GM21528 (cell line): Measurements from ENCODE around the gene LATS2.

ENCODE experiments used
- ATAC-seq: cut with Tn5 transposase; IDR thresholded peaks from one replicate; pipeline ENCODE4 v1.9.1; 2021; ENCODE audit warnings: mild to moderate bottlenecking, moderate library complexity; ENCODE audit not compliant: unreplicated experiment, low FRiP score

LATS2 gene

GRCh38 chr13:20995245-20995838, 66.0 kb downstream of the LATS2 start:
- ATAC-seq: no peak

- ATAC-seq: no peak
These were observed 67.0 kb downstream of the LATS2 start for GRCh38 chr13:20994441-20994821.

DNA sequence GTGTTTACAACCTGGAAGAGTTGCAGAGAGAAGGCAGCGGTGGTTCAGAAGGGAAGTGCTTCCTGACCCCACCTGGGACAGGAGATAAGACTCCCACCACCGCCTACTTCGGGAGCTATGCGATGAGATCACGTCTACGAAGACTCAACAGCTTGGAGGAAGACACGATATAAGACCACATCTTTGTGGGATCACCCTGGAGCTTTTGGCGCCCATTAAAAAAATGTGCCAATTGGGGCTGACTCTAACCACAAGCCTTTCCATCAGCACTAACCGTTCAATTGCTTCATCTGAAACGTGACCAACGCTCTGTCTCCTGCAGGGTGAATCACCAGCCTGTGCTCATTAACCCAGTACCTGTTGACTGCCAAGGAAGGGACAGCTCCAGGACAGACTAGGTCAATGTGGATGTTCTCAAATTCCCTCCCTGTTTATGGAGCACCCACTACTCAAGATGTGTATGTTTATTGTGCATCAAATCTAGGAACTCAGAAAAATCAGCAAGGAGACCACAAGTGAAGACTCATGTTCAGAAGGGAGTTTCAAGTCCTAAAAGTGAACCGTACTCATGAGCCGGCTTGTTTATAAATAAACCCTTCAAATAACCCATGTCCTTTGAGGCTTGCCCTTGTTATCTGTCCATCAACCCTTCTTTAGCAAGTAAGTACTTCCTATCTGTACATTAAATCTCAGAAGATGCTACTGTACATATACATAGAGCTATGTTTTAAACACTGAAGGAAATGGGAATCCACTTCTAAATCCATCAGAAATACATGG, 67.5 kb downstream of the LATS2 start:
- no peak for ATAC-seq

DNA sequence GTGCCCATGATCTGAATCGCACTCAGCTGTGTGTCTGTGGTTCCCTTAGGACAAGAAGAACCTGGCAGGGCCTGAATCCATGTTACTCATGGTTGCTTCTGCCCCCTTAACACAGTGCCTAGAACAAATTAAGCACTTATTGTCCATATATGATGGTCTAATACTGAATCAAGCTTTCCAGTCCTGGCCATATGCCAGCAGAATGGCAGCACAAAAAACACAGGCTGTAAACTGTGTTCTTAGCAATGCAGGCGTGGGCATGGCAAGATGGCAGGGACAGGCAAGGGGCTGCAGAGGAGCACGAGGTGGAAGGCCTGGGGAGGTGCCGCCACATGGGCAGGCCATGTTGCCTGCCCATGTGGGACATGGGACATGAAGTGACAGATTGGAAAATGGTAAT, 68.2 kb downstream of the LATS2 start:
- no peak for ATAC-seq

GRCh38 chr13:20991741-20992520, 69.5 kb downstream of the LATS2 start:
- no peak for ATAC-seq

DNA sequence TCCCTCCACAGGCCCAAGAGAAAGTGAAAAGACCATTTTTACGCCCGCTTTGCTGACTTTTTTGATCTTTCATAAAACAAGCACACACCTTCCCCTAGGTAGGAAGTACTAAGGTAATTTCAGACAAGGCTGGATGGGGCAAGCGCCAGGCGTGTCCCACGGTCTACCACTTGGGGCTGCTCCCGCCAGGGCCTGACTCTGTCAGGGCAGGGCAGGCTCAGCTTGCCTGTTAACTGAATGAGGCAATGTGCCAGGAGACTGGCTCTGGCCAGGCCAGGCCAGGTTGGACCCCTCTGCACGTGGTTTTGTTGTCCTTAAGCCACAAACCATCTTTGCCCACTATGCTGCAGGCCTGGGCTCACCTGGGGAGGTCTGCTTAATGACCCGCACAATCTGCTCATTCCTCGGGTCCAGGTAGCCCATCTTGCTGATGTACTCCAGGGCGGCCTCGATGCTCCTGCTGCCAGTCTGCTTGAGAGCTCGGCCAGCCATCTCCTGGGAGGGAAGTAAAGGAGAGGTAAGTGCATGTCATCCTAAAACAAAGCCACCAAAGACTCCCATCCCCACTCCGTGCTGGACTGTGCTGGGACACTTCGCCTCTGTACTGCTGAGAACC, 70.4 kb downstream of the LATS2 start:
- no peak for ATAC-seq

DNA sequence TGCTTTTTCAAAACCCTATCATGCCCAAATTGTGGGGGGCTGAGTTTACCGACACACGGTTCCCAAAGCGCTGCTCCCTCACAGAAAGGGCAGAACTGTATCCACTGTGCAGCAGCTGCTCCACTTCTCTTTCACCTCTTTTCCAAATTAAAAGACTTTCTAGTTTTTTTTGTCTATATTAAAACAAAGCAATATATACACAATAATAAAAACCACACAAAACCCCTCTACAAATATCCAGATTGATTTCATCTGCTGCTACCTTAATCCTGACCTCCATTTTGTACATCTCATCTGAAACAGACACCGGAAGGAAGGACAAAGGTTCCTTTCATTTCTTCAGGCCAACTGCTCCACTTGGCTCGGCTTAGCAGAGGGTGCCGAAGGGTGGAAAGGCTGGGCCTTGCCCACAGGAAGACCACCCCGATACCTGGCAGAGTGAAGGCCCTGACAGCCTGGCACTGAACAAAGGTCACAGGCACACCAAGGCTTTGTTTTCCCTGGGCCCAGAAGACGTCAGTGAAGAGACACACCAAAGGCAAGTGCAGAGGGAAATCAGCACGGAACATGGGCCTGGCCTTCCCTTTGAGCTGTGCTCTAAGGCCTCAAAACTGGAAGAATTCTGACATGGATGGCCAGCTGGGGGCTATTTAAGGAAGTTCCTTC, 71.6 kb downstream of the LATS2 start:
- no peak for ATAC-seq

DNA sequence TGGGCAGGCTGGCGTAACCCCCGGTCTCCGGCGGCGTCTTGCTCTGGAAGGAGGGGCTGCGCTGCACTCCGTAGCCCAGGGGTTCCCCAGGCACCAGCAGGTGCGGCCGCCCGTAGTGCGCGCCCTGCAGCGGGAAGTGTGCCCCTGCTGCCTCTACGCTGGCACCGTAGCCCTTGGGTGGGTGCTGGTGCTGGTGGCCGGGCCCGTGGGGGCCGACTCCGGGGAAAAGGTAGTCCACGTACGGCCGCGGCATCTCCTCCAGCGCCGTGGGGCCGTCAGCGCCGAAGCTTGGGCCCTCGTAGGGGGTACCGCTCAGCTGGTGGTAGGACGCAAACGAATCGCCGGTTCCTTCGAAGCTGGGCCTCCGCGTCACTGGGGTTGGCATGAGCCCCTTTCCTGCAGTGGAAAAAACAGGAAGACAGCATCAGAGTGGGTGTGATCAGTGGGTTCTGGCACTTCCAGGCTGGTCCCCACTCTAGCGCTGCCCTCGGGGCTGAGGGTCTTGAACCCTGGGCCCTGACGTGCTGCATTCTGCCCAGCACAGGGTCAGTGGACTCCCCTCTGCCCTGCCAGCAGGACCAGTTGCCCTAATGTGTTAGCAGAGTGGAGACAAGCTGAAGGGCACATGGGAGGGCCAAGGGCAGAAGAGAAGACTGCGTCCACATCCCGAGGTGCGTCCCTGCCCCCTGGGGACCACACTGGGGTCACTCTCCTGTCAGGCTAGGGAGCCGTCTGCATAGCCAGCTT, 72.3 kb downstream of the LATS2 start:
- ATAC-seq: no peak

DNA sequence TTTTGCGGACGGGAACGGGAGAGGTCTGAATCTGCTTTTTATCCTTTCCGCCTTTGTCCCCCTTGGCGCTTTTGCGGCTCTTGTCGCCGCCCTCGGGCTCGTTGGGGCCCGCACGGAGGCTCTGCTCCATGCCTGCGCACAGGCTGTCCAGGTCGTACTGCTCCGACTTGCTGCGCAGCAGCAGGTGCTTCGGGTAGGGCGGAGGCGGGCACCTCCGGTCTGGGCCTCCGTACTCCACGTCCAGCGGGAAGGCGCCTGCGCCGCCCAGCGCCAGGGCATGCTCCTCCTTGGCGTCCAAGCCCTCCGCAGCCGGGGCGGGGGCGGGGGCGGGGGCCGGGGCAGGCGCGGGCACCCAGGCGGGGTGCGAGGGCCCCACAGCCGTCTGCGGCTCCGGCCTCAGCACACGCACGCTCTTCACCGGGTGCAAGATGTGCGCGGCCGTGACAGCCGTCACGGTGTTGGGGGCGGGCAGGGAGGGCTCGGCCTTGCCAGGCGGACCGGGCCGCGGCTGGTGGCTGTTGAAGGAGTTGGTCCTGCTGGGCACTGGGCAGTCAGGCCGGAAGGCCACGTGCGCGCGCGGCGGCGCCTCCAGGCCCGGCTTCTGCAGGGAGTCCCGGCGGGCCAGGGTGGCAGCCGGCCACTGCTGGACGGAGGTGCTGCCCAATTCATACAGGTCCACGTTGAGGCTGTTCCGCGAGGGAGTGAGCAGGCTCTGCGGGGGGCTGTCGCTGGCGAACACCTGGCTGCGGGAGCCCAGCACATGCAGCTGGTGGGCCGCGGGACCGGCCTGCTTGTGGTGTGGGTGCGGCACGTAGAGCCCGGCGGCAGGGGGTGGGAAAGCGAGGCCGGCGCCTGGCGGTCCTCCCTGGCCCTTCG, 73.1 kb downstream of the LATS2 start:
- ATAC-seq: no peak

DNA sequence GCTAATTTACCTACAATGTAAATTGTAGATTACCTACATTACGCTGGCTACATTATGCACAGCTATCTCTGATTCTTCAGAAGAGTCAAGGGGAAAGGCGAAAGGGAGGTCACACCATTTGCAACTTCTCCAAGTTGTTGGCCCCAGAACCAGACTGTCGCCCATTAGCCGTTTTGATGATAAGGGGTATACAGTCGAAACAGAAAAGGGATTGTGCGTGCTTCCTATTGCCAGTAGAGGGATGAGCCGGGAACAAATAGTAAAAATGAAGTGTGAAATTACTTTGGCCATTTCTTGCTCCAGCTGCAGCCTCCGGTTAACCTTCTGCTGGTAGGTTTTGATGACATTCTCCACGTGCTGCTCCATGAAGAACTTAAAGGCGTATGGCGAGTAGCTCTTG, 73.8 kb downstream of the LATS2 start:
- no peak for ATAC-seq

DNA sequence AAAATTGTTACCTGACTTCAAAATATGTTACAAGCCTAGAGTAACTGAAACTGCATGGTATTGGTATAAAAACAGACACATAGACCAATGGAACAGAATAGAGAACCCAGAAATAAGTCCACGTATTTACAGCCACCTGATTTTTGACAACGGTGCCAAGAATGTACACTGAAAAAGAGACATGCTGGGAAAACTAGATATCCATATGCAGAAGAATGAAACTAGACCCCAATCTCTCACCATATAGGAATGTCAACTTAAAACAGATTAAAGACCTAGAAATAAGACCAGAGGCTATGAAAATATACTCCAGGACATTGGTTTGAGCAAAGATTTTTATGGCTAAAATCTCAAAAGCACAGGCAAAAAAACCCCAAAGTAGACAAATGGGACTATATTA, 76.5 kb downstream of the LATS2 start:
- no peak for ATAC-seq

- no peak for ATAC-seq
These were observed 78.0 kb downstream of the LATS2 start for GRCh38 chr13:20983386-20983785.

GRCh38 chr13:20981370-20982095, 79.9 kb downstream of the LATS2 start:
- no peak for ATAC-seq

GRCh38 chr13:20980899-20981298, 80.5 kb downstream of the LATS2 start:
- ATAC-seq: no peak

DNA sequence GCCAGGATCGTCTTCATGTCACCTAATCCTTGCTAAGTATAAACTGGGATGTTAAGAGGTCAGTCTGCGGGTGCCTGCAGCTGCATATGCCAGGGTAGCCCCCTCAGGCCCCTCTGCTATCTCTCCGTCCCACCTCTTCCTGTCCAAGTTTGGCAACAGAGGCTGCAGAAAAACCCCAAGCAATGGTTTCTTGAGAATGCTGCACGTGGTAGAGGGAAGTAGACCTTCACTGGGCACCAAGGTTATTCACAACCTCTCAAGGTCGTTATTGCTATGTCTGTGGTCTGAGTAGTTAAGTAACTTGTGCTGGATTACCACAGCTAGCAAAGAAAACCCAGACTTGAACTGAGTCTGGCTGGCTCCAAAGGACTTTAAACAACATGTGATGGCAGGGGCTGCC, 81.0 kb downstream of the LATS2 start:
- ATAC-seq: no peak

DNA sequence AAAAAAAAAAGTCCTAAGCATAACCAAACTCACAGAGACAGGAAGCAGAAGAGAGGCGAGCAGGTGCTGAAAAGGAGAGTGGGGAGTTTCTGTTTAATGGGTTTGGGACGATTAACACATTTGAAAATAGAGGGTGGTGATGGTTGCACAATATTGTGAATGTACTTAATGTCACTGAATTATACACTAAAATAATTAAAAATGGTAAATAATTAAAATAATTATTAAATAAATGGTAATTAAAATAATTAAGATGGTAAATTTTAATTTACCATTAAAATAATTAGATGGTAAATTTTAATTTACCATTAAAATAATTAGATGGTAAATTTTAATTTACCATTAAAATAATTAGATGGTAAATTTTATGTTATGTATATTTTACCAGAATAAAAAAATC, 84.0 kb downstream of the LATS2 start:
- ATAC-seq: no peak

- ATAC-seq: no peak
These were observed 86.3 kb downstream of the LATS2 start for GRCh38 chr13:20974981-20975585.

GRCh38 chr13:20973886-20974425, 87.4 kb downstream of the LATS2 start:
- no peak for ATAC-seq
